ENCODE measurements around the gene ADORA1.

The ADORA1 gene

GRCh38 chr1:203148579-203148978 lies 21.1 kb downstream of the ADORA1 start (continued):
- TF ChIP-seq ZSCAN4 (tag by site-specific recombination; IDR thresholded peaks at IDR 0.05) (no peak), ZNF324 (tag by site-specific recombination; IDR thresholded peaks at IDR 0.05) (no peak), ZNF10 (tag by site-specific recombination; IDR thresholded peaks at IDR 0.05) (no peak), ZNF785 (tag by site-specific recombination; IDR thresholded peaks at IDR 0.05) (no peak), YY1 (tag by site-specific recombination; IDR thresholded peaks at IDR 0.05) (no peak), ZNF302 (tag by site-specific recombination; IDR thresholded peaks at IDR 0.05; ENCODE audit: low read depth) (no peak), ZNF776 (tag by site-specific recombination; IDR thresholded peaks at IDR 0.05; ENCODE audit: borderline replicate concordance) (no peak), KLF1 (tag by site-specific recombination; IDR thresholded peaks at IDR 0.05) (no peak), SCRT2 (tag by site-specific recombination; IDR thresholded peaks at IDR 0.05) (no peak)

GRCh38 chr1:203149188-203149840 lies 21.8 kb downstream of the ADORA1 start:
- ChIA-PET CTCF (interaction anchor here (0.6 to 2.7 kb wide), 6 partner anchors 15 to 1139 kb away, joined by 3 to 8 read pairs (median 4); partner anchors contain the start of gene ADORA1), POLR2A (interaction anchor here (1.3 kb wide), 1 partner anchor 21 kb away, joined by 5 read pairs; the partner anchor contains the start of gene ADORA1)
- H3K4me1 ChIP-seq (ENCODE audit: control insufficient read depth, insufficient read depth, low read length): peaks cover 5% of the 10 kb centered on the region; the same call in 1 of the 2 replicates
- no peak for TF ChIP-seq REST (tag by site-specific recombination; IDR thresholded peaks at IDR 0.05)
- TF ChIP-seq ZNF155 (tag by site-specific recombination; IDR thresholded peaks at IDR 0.05): no peak
- no peak for TF ChIP-seq ZNF24 (tag by site-specific recombination; IDR thresholded peaks at IDR 0.05)
- no peak for TF ChIP-seq ZNF366 (tag by site-specific recombination; conservative IDR thresholded peaks at IDR 0.05)
- TF ChIP-seq ZNF133 (tag by site-specific recombination; IDR thresholded peaks at IDR 0.05): no peak
- TF ChIP-seq ZNF10 (tag by site-specific recombination; IDR thresholded peaks at IDR 0.05): no peak
- no peak for TF ChIP-seq ZNF335 (tag by site-specific recombination; conservative IDR thresholded peaks at IDR 0.05)
- TF ChIP-seq ZNF350 (tag by site-specific recombination; IDR thresholded peaks at IDR 0.05): no peak
- no peak for TF ChIP-seq ZNF658 (tag by site-specific recombination; IDR thresholded peaks at IDR 0.05)
- no peak for TF ChIP-seq ZEB2 (tag by site-specific recombination; IDR thresholded peaks at IDR 0.05)
- TF ChIP-seq ZNF221 (tag by site-specific recombination; IDR thresholded peaks at IDR 0.05; ENCODE audit: borderline replicate concordance): no peak
- TF ChIP-seq ZNF513 (tag by site-specific recombination; IDR thresholded peaks at IDR 0.05): no peak
- TF ChIP-seq ZNF692 (tag by site-specific recombination; IDR thresholded peaks at IDR 0.05): no peak
- no peak for TF ChIP-seq PATZ1 (tag by site-specific recombination; IDR thresholded peaks at IDR 0.05)
- H3K4me3 ChIP-seq (ENCODE audit: low read depth, low read length): no peak overlapping the region
- no peaks in the 10 kb centered on the region for H3K36me3 ChIP-seq (ENCODE audit: control insufficient read depth in 2 of 2, insufficient read depth in 1 of 2, low read length in 2 of 2)
- H3K9me3 ChIP-seq (ENCODE audit: control insufficient read depth, insufficient read depth, low read depth, low read length): no peaks in the 10 kb centered on the region
- no peak overlapping the region for H3K27ac ChIP-seq (ENCODE audit: extremely low read depth, low read depth, low read length)

All from HEK293 (cell line).